ENCODE data around the gene ATG16L2.

DNA sequence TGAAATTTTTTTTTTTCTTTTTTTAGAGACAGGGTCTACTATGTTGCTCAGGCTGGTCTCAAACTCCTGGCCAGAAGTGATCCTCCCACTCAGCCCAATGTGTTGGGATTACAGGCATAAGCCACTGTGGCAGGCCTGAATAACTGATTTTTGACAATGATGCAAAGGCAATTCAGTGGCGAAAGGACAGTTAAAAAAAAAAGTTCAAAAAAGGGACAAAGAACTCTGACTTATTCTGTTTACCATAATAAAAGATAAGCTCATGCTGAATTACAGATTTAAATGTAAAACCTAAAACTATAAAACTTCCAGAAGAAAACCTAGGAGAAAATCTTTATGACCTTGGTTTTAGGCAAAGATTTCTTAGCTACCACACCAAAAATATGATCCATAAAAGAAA, 48.9 kb downstream of the ATG16L2 start:
- TF ChIP-seq, protein P1, sequence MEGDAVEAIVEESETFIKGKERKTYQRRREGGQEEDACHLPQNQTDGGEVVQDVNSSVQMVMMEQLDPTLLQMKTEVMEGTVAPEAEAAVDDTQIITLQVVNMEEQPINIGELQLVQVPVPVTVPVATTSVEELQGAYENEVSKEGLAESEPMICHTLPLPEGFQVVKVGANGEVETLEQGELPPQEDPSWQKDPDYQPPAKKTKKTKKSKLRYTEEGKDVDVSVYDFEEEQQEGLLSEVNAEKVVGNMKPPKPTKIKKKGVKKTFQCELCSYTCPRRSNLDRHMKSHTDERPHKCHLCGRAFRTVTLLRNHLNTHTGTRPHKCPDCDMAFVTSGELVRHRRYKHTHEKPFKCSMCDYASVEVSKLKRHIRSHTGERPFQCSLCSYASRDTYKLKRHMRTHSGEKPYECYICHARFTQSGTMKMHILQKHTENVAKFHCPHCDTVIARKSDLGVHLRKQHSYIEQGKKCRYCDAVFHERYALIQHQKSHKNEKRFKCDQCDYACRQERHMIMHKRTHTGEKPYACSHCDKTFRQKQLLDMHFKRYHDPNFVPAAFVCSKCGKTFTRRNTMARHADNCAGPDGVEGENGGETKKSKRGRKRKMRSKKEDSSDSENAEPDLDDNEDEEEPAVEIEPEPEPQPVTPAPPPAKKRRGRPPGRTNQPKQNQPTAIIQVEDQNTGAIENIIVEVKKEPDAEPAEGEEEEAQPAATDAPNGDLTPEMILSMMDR (IDR thresholded peaks at IDR 0.05): no peak
- no peak for TF ChIP-seq ZBTB21 (CRISPR knock-in tag; IDR thresholded peaks at IDR 0.05; ENCODE audit: borderline replicate concordance)
- TF ChIP-seq, protein P2, sequence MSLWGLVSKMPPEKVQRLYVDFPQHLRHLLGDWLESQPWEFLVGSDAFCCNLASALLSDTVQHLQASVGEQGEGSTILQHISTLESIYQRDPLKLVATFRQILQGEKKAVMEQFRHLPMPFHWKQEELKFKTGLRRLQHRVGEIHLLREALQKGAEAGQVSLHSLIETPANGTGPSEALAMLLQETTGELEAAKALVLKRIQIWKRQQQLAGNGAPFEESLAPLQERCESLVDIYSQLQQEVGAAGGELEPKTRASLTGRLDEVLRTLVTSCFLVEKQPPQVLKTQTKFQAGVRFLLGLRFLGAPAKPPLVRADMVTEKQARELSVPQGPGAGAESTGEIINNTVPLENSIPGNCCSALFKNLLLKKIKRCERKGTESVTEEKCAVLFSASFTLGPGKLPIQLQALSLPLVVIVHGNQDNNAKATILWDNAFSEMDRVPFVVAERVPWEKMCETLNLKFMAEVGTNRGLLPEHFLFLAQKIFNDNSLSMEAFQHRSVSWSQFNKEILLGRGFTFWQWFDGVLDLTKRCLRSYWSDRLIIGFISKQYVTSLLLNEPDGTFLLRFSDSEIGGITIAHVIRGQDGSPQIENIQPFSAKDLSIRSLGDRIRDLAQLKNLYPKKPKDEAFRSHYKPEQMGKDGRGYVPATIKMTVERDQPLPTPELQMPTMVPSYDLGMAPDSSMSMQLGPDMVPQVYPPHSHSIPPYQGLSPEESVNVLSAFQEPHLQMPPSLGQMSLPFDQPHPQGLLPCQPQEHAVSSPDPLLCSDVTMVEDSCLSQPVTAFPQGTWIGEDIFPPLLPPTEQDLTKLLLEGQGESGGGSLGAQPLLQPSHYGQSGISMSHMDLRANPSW (CRISPR knock-in tag; conservative IDR thresholded peaks at IDR 0.05; ENCODE audit: low read depth): no peak
- TF ChIP-seq JUN (CRISPR knock-in tag; IDR thresholded peaks at IDR 0.05): no peak
- TF ChIP-seq FOXP1 (CRISPR knock-in tag; IDR thresholded peaks at IDR 0.05; ENCODE audit: borderline replicate concordance): no peak
- TF ChIP-seq, protein P3, sequence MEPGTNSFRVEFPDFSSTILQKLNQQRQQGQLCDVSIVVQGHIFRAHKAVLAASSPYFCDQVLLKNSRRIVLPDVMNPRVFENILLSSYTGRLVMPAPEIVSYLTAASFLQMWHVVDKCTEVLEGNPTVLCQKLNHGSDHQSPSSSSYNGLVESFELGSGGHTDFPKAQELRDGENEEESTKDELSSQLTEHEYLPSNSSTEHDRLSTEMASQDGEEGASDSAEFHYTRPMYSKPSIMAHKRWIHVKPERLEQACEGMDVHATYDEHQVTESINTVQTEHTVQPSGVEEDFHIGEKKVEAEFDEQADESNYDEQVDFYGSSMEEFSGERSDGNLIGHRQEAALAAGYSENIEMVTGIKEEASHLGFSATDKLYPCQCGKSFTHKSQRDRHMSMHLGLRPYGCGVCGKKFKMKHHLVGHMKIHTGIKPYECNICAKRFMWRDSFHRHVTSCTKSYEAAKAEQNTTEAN (CRISPR knock-in tag; IDR thresholded peaks at IDR 0.05): no peak
- TF ChIP-seq NR1H2 (CRISPR knock-in tag; IDR thresholded peaks at IDR 0.05): no peak
- no peak for TF ChIP-seq KAT7 (CRISPR knock-in tag; IDR thresholded peaks at IDR 0.05; ENCODE audit: borderline replicate concordance)
- TF ChIP-seq USF2 (CRISPR knock-in tag; IDR thresholded peaks at IDR 0.05): no peak
- TF ChIP-seq CBFB (CRISPR knock-in tag; IDR thresholded peaks at IDR 0.05; ENCODE audit: low read depth): no peak
- no peak for TF ChIP-seq PRDM15 (CRISPR knock-in tag; IDR thresholded peaks at IDR 0.05)
- no peak for TF ChIP-seq CREB1 (CRISPR knock-in tag; IDR thresholded peaks at IDR 0.05)
- TF ChIP-seq ZNF317 (CRISPR knock-in tag; IDR thresholded peaks at IDR 0.05; ENCODE audit: borderline replicate concordance, low read depth): no peak
- no peak for TF ChIP-seq E2F5 (CRISPR knock-in tag; IDR thresholded peaks at IDR 0.05)
